Left colon (tissue), 2 donors: ENCODE data around the gene SDCCAG8. TPM values are rescaled to one million over a fixed set of nuclear protein-coding genes. Genes with fewer than 3 reads are reported as not detected.

ENCODE experiments used
- ATAC-seq: fragments of 200-7000 bp; cut with Tn5 transposase; one replicate; pipeline ENCODE4 v1.9.1; 2020; ENCODE audit warnings: mild to moderate bottlenecking, moderate library complexity
- DNase-seq, 2 donors: peaks; one replicate each; pipeline ENCODE4 v3.0.0-alpha.2; 2020
- intact Hi-C, 2 donors: fragments of 100-400 bp; cut with DNase I in 1 of 2; cut with micrococcal nuclease in 1 of 2; formaldehyde crosslinking; loops; one replicate each; pipeline versions ENCODE4 v1.11.2 to v1.14.0; 2022; cut with DNase I, micrococcal nuclease
- total RNA-seq, 2 donors: library from RNA; stranded (reverse); fragmentation: NEBNext Ultra II Directional; extraction: Animal tissue kit (Norgen Biotek cat#: 25700); gene quantifications; one replicate each; pipeline ENCODE4 v1.2.1, GENCODE V29; 2021
- donor health status: DM: no; HTN: no; CAD: no.
- donor health status: DM: yes; HTN: yes; CAD: no.

Gene SDCCAG8
- total RNA-seq, 2 donors from 2014 or later = 21.9 to 28.7 TPM

DNA sequence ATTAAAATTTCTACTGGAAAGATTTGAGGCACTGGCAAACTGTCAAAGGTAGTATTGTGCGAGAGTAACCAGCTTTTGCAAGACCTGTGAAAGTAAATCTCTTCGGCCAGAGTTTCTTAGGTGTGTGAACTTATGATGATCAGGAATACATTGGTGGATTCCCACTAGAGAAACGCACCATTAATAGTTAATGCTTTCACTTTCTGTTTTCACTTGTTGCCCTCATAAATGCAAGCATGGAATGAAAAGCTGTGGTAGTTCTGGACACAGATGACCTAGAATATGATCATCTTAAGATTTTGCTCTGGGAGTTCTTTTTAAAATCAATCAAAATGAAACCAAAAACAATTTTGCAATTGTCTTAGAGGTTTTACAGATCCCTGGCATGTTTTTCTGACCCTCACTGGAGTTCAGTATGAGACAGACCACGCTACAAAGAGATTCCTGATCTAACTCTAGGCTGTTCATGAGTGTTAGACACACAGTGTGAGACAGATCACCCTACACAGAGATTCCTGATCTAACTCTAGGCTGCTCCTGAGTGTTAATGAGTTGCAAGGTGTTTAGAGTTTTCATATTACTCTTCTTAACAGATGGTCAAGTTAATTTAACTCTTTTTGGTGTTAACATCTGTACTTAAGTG is 98.8 kb downstream of the SDCCAG8 start:
- ATAC-seq = no peak
- no peak for DNase-seq
- intact Hi-C loops = no loop called here

DNA sequence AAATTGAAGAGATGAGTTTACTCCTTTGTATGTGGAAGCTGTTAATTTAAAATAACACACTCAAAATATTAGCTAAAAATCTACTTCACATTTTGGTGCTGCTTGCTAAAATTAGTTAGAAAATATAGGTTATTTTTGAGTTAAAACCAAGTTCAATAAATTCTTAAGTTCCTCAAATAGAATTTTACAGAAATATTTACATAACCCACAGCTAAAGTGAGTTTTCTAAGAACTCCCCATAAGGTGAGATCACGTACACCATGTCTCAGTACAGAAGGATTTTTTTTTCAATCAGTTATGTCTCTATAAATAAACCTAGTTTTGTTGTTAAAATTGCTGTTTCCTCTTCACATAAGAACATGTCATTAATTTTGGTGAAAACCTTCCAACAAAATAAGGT is 108.0 kb downstream of the SDCCAG8 start:
- ATAC-seq = no peak
- no peak for DNase-seq
- intact Hi-C loops = no loop called here

DNA sequence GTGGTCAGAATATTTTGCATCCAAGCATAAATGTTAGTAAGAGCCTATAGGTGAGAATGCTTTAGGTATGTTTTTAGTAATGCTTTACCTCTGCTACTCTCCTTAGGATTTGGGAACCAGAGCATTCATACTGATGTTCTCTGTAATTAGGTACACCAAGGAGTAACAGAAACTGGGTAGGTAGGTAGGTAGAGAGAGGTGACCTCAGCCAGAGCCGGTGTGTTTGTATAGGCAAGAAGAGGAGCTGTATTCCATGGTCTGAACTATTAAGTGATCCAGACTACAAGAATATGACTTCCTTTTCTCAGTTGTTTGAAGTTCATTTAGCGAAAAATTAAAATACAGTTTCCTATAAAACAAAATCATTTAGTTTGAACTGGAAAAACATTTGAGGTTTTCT is 108.5 kb downstream of the SDCCAG8 start:
- intact Hi-C loops = no loop called here
- DNase-seq (no peak), ATAC-seq (no peak)

DNA sequence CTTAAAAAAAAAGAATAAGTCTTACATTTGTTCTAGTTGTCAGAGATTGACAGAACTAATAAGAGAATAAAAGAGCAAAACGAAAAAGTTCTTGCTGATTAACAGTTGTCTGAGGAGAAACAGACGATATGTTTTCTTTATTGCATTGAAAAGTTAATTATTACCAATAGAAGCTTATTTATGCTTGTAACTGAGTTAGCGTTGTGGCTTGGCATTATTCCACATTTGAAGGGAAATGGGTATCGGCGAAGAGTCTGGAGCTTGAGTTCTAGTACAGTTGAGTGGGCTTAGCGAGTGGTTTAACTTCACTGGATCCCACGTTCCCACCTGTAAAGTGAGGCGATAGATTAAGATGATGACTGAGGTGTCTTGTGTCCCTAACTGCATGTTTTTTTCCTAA is 109.0 kb downstream of the SDCCAG8 start:
- intact Hi-C loops = no loop called here
- DNase-seq (no peak), ATAC-seq (peak; percentile 55)

DNA sequence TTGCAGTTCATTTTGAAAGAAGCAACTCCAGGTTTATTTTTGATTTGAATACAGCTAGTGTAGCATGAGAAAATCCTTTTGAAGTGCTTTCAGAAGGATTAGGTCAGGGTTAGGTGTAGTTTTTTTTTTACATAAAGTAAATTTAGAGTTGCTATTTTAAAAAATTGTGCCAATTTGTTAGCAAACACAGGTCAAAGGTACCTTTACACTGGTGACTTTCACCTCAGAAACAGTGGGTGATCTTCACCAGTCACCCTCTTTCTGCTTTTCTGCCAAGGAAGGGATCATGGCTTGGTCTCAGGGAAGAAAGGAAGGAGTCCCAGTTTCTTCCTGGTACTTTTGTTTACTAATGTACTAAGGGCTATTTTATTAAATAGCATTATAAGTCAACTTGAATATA is 111.5 kb downstream of the SDCCAG8 start:
- intact Hi-C loops = no loop called here
- no peak for ATAC-seq
- no peak for DNase-seq

DNA sequence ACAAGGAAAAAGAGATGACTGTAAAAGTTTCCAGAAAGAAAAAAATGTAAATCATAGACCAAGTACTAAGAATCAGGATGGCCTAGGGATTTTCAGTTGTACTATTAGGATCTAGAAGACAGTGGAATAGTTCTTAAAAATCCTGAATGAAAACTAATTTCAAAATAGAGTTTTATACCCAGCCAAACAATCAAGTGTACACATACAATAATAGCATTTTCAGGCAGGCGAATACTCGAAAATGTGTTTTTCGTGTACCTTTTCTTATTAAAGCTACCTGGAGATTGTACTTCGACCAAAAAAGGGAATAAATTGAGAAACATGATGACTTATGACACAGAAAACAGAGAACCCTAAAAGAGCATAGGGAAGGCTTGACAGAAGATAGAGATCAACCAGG is 118.6 kb downstream of the SDCCAG8 start:
- DNase-seq (no peak), ATAC-seq (no peak)
- intact Hi-C loops = no loop called here

DNA sequence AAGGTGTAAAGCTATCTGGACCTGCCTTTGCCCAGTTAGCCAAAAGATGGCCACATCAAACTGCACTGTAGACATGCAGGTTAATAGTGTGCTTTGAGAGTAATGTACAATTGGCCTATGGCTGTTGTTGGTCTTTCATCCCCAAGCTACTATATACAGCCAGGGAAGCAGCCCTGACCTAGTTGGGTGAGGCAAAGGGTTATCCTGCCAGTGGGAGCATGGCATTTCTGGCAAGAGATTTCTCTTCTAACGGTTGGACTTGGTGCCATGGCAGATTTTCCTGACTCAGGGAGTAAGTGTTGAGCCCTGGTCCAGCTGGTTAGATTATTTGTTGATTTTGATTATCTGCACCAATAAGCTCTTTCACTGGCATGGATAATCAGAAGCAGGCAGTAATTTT is 119.8 kb downstream of the SDCCAG8 start:
- ATAC-seq = no peak
- no peak for DNase-seq
- intact Hi-C loops = no loop called here

DNA sequence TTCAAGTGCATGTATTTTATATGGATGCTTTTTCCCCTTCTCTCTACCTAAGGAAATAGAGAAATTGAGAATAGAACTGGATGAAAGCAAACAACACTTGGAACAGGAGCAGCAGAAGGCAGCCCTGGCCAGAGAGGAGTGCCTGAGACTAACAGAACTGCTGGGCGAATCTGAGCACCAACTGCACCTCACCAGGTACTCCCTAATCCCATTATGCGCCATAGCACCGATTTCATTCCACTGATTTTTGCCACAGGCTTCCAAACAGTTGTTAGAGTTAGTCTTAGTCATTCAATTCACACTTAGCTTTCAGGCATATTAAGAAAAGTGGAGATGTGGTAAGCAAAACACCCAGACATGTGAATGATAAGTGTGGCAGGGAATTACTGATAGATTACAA is 122.8 kb downstream of the SDCCAG8 start:
- ATAC-seq = no peak
- DNase-seq = no peak
- intact Hi-C loops = no loop called here

DNA sequence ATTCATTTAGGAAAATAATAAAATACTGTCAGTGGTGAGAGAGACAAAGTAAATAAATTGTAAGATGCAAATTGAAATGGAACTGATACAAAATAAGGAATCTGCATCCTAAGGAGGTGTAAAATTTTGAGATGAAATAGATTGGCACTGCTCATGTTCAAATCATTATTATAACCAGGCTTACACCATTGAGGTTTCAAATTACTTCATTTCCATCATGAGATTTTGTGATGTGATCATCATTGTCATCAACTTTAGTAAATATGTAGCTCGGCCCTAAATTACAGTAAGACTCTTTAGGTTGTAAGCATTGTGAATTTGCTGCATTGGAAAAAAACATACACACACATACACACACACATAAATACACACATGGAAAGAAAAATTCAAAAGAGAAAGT is 123.4 kb downstream of the SDCCAG8 start:
- ATAC-seq = no peak
- no peak for DNase-seq
- intact Hi-C loops = no loop called here

DNA sequence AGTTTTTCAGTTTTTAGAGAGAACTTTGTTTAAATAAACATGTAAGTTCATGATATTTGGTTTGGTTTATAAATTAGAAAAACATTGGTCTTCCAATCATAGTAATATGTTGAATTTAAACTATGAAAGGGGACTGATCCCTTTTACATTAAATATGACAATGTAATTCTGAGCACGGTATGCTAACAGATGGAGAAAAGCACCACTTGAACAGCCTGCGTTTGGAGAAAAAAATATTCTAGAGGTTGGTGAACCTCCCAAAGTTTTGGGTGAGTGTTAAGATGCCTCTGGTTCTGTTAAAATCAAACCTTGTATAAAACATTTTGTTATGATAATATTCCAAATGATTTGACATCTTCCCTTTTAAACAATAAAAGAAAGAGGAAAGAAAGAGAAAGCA is 123.9 kb downstream of the SDCCAG8 start:
- intact Hi-C loops = no loop called here
- DNase-seq = no peak
- ATAC-seq = no peak

DNA sequence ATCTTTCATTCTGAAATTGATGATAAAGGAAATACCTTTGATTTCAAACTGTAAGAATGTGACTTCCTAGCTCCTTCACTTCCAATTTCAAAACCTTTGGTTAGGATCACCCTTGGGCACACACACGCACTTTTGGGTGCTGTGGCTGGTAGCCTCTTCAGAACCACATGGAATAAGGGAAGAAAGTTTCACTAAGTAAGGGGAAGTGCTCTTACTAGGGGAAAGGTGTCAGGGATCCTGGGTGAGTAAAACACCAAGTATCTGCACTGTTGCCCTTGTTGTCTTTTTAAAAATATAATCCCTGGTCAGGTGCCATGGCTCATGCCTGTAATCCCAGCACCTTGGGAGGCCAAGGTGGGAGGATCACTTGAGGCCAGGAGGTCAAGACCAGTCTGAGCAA is 132.4 kb downstream of the SDCCAG8 start:
- no peak for ATAC-seq
- intact Hi-C loops = no loop called here
- DNase-seq = no peak

DNA sequence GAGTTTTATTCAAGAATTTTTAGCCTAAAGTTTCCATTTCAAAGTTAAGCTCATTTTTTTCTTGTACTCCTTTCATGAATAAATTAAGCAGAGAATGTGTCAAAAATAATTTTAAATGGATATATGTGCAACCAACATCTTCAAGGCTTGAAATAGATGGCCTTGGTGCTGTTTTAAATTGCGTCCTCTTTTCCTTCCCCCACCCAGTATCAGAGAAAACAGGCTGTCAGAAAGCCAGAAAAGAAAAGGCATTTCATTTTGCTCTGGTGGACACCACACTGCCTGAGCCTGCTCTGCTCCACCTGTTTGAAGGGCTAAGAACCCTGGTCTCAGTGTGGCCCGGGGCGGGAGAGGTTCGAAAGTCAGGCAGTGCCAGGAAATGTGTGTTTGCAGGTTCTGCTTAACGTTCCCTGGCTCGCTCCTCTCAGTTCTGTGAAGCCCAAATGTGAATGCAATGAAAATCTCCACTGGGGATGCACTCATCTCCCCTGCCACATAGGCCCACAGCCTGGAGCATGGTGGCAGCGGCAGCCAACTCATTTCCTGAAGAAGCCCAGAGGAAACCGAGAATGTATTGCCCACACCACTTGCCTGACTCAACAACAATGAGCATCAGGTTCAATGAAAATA is 134.4 kb downstream of the SDCCAG8 start:
- ATAC-seq (no peak), DNase-seq (no peak)
- intact Hi-C loops = no loop called here

DNA sequence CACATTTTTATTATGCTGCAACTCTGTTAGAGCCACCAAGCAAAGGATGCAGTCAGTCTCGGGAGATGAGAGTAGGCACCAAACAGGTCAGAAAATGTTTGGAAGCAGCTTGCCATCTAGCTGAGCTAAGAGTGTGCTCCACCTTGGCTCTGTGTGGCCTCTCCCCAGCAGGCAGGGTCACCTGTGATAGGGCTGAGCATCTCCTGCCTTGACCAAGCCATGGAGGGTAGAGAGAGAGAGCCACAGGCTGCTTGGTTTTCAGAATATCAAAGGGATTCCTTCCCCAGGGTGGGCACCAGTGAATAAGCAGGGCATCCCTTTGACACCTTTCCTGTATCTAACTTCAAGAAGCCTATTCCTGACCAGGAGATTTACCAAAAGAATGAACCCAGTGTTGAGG is 135.5 kb downstream of the SDCCAG8 start:
- DNase-seq (no peak), ATAC-seq (no peak)
- intact Hi-C loops = no loop called here

DNA sequence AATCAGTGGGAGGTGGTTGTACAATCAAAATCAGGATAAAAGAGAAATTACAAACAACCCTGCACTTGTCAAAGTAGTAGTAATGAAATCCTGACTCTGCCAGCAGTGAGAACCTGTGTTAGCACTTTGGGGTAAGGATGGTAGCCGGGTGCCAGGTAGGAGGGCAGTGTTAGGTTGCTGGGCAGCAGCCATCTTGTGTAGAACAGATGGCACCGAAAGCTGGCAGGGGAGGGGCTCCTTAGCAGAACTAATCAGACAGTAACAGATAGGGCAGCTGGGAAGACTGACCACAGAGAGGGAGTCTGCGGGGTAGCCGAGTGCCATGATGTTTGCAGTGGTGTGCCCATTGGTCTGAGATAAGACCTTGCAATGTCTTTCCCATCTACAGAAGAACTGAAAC is 137.3 kb downstream of the SDCCAG8 start:
- intact Hi-C loops = no loop called here
- DNase-seq (no peak), ATAC-seq (no peak)

DNA sequence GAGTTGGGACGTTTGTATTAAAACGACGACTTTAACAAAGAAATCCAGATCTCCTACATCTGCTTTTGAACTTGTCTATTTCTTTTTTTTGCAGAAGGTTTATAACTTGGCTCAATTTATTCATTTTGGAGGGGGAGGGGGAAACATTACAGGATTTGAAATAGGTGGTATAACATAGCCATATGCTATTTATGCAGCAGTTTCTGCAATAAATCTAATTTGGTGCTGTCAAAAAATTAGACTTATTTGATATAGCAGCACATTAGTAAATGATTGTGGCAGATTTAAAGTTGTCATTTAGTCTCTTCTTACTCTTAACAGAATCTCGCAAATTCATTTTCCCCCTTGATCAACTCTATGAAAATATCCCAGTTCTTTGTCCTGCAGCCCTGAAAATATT is 138.2 kb downstream of the SDCCAG8 start:
- DNase-seq (no peak), ATAC-seq (no peak)
- intact Hi-C loops = no loop called here

DNA sequence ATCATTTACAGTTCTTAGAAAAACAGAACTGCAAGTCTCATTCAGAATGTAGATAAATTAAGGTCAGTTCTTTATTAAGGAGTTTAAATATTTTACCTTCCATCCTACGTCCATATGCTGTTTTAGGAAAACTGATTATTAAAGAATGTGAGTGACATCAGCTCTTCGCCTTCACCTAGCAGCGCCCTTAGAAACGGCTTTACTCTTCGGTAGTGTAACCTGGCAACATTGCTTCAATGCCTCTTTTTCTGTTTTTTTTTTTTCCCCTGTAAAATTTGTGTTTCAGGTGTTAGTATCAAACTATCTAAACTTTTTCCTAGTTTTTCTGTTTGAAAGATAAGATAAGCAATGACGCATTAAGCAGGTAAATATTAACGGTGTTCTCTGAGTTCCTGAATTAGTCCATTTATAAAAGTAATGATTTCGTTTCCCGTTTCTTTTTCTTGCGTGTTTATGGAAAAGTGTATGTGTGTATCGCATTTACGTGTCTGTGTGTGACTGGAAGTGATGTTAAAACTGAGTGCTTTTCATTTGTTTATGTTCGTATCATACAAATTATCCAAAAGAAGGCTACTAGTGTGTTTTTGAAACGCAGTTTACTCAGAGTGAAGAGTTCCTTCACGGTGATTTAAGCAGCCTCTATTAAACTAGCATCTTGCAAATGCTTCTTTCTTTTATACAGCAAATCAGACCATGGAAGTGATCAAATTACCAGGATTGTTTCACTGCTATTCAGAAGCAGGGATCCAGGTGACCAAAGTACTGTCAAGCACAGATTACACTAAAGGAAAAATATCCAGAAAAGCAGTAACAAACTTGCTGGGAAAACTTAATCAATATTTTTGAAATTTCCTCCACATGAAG is 139.0 kb downstream of the SDCCAG8 start:
- no peak for ATAC-seq
- no peak for DNase-seq
- intact Hi-C loops = no loop called here

DNA sequence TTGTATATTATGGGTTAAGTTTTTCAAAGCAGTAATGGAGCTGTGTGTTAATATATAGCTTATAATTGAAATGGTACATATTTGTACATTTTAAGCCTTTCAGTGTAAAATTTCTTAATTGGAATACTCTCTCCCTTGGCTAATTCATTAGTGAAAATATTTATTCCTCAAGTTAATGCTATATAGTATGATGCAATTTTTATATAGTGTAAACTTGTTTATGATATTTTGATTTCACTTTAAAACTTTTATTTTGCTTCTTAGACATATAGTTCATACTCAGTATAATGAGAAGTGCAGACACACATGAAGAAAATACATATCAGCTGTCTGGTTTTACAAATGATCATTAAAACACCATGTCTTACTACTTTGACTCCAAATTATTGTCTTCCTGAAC is 140.6 kb downstream of the SDCCAG8 start:
- intact Hi-C loops = no loop called here
- ATAC-seq = no peak

DNA sequence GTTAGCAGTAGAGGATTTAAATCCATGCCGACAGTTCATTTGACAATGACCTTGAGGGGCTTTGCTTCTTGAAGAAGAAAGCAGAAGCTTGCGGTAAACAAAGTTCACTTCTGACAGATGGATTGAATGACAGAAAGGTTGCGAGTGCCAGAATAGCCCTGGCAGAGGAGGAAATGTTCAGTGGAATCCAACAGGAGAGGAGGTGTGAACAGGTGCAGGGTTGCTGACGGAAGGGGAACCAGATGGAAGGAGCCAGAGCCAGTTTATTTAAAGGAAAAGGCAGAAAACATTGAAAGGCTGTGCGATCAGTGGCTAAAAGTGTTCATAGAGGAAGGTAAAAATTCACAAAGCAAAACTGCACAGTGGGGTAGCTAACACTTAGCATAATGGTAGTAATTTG is 141.0 kb downstream of the SDCCAG8 start:
- intact Hi-C loops = no loop called here
- no peak for ATAC-seq
- no peak for DNase-seq

More for the DNA sequence above, 140.6 kb downstream of the SDCCAG8 start:
- no peak for DNase-seq

DNA sequence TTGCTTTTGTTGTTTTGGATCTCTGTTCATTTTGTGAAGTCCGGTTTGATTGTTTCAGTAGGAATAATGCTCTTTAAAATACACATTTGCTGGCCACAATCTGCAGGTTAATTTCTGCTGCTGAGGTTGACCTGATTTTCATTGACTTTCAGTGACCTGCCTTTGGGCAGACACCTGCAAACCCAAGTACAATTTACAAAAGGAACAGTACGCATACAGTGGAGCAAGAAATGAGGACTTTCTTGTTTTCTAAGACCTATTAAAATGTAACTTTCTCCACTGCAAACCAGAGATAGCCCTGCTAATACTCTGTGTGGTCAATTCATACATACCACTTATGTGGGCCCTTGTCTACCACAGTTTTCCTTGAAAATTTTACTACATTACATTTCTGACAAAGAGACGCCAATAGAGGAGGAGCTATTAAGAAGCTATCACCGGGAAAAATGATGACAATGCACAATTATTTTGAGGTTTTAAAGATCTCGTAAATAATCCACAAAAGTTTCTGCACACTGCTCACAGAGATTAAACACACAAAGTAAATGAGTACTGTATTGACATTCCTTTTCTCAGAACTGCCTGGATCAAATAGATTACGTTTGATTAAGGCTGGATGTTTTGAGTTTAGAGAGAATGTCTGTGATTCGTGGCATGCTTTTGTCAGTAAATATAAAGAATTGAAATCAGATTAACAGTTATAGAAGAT is 141.9 kb downstream of the SDCCAG8 start:
- intact Hi-C loops = no loop called here
- DNase-seq (no peak), ATAC-seq (no peak)
